ENCODE measurements around the gene NOTCH2. TPM values are rescaled to one million over a fixed set of nuclear protein-coding genes. Genes with fewer than 3 reads are reported as not detected.

NOTCH2 gene
- total RNA-seq (ENCODE audit: low replicate concordance) = 98.5 and 231 TPM in 2 replicates

GRCh38 chr1:120069067-120069919, at the start of gene NOTCH2:
TSS of gene NOTCH2 (minus strand) at chr1:120069662. CDS start at chr1:120069406, 256 bp downstream.

GRCh38 chr1:119896303-119896702, 173.2 kb downstream of the NOTCH2 start, which contains the start of gene ADAM30:
TSS of gene ADAM30 (minus strand) at chr1:119896515. CDS start at chr1:119896336, 179 bp downstream.

Other genes starting within 250 kb of the NOTCH2 start
- not detected in 2 replicates for gene ADAM30, start 173.1 kb downstream of the NOTCH2 start, total RNA-seq (ENCODE audit: low replicate concordance)
- gene SEC22B, start 106.9 kb upstream of the NOTCH2 start, total RNA-seq (ENCODE audit: low replicate concordance) = 46.3 and 54.3 TPM in 2 replicates

All from smooth muscle cell of the coronary artery (primary cell).